Loucy (cell line): ENCODE data around the gene NPW.
"Not testable (repeated sequence)": the region's sequence is repeated elsewhere in the genome, so short reads cannot be mapped to it uniquely, and the experiment has no call there.

ENCODE experiments used
- H2AFZ ChIP-seq: fragments of 200-600 bp; sonication (generic); 2 replicates; pipeline ENCODE4 v1.6.0; 2016; ENCODE audit warnings: antibody characterized with exemption, mild to moderate bottlenecking, low read length, moderate library complexity
- H3F3A ChIP-seq: fragments of 200-600 bp; 2 replicates; pipeline ENCODE4 v1.6.0; 2016; ENCODE audit warnings: antibody characterized with exemption, low read depth, mild to moderate bottlenecking
- H3K27me3 ChIP-seq: fragments of 200-600 bp; sonication (generic); 2 replicates; pipeline ENCODE4 v1.6.1; 2014; ENCODE audit warnings: low read length, mild to moderate bottlenecking; ENCODE audit not compliant: insufficient read depth, poor library complexity, severe bottlenecking
- H3K36me3 ChIP-seq: fragments of 200-600 bp; sonication (generic); 2 replicates; pipeline ENCODE4 v1.6.1; 2016; ENCODE audit warnings: low read length; ENCODE audit not compliant: insufficient read depth
- H3K4me1 ChIP-seq: fragments of 200-600 bp; sonication (generic); 2 replicates; pipeline ENCODE4 v1.5.1; 2014; ENCODE audit warnings: low read length, mild to moderate bottlenecking; ENCODE audit not compliant: insufficient read depth, poor library complexity, severe bottlenecking
- H3K4me2 ChIP-seq: fragments of 200-600 bp; sonication (generic); 2 replicates; pipeline ENCODE4 v1.6.0; 2014; ENCODE audit warnings: antibody characterized with exemption, low read length, low read depth, mild to moderate bottlenecking; ENCODE audit not compliant: poor library complexity, severe bottlenecking
- H3K4me3 ChIP-seq: fragments of 200-600 bp; sonication (generic); 2 replicates; pipeline ENCODE4 v1.5.1; 2014; ENCODE audit warnings: low read length, mild to moderate bottlenecking, mixed read lengths; ENCODE audit not compliant: poor library complexity, severe bottlenecking
- H3K79me2 ChIP-seq: fragments of 200-600 bp; sonication (generic); 2 replicates; pipeline ENCODE4 v1.6.1; 2014; ENCODE audit warnings: low read length; ENCODE audit not compliant: insufficient read depth
- H3K9ac ChIP-seq: fragments of 200-600 bp; sonication (generic); 2 replicates; pipeline ENCODE4 v1.6.0; 2014; ENCODE audit warnings: mild to moderate bottlenecking, low read depth, low read length, moderate library complexity; ENCODE audit not compliant: poor library complexity, severe bottlenecking
- H3K9me2 ChIP-seq: fragments of 200-600 bp; sonication (generic); replicated peaks from 2 replicates; pipeline ENCODE4 v1.6.1; 2016; ENCODE audit warnings: low read depth, low read length, mixed read lengths
- H3K9me3 ChIP-seq: fragments of 200-600 bp; sonication (generic); 2 replicates; pipeline ENCODE4 v1.6.1; 2014; ENCODE audit warnings: mild to moderate bottlenecking, antibody characterized with exemption, low read length, low read depth; ENCODE audit not compliant: insufficient read depth
- H4K20me1 ChIP-seq: fragments of 200-600 bp; sonication (generic); 2 replicates; pipeline ENCODE4 v1.6.0; 2014; ENCODE audit warnings: antibody characterized with exemption, low read length, mild to moderate bottlenecking; ENCODE audit not compliant: insufficient read depth, poor library complexity, severe bottlenecking
- EZH2phosphoT487 ChIP-seq: fragments of 200-600 bp; IDR thresholded peaks from 2 replicates; pipeline ENCODE4 v1.6.1; 2018; ENCODE audit warnings: antibody characterized with exemption, mild to moderate bottlenecking, moderate library complexity, borderline replicate concordance
- TF ChIP-seq, protein P1 (sequence below): fragments of 200-600 bp; sonication (generic); conservative IDR thresholded peaks from 2 replicates; pipeline ENCODE4 v1.5.1; 2014; ENCODE audit warnings: mild to moderate bottlenecking, antibody characterized with exemption, low read length

The NPW gene

DNA sequence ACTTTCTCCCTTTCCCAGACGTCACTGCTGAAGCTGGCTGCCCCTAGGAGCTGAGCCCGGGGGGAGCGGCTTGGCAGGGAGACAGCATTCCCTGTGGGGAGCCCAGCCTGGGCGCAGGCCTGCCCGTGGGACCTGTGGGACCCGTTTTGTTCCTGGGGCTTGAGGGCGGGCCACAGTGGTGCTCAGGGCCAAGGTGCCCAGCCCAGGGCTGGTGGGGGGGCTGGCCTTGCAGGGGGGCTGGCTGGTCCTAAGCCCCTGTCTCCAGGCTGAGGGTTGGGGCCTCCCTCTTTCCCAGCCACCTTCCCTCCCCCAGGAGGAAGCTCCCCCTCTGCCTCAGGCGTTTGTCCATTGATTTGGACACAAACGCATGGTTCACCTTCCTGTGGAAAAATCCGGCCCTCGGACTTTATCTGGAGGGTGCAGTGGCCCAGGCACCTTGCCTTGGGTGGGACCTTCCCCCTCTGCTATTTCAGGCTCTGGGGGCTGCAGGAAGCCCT is 11.5 kb downstream of the NPW start:
- Histone ChIP-seq H2AFZ (no peak overlapping the region), H3F3A (no peaks in the 10 kb centered on the region), H3K79me2 (no peaks in the 10 kb centered on the region), H3K9me2 (no peaks in the 10 kb centered on the region), H3K4me1 (no peaks in the 10 kb centered on the region), H3K4me2 (no peak overlapping the region), H3K36me3 (no peaks in the 10 kb centered on the region), H3K4me3 (no peak overlapping the region), H3K9ac (no peak overlapping the region), H3K9me3 (no peaks in the 10 kb centered on the region), H3K27me3 (peaks cover 4% of the 10 kb centered on the region), H4K20me1 (no peaks in the 10 kb centered on the region)
- TF ChIP-seq EZH2phosphoT487: no peak

GRCh38 chr16:2032285-2033056 is 12.9 kb downstream of the NPW start:
- Histone ChIP-seq H3K4me1 (no peaks in the 10 kb centered on the region), H3K79me2 (no peaks in the 10 kb centered on the region), H3K9me2 (no peaks in the 10 kb centered on the region), H3F3A (no peaks in the 10 kb centered on the region), H4K20me1 (no peaks in the 10 kb centered on the region), H3K4me3 (no peak overlapping the region), H3K9ac (no peak overlapping the region), H2AFZ (no peak overlapping the region), H3K27me3 (no peaks in the 10 kb centered on the region), H3K36me3 (no peaks in the 10 kb centered on the region), H3K4me2 (no peak overlapping the region), H3K9me3 (no peaks in the 10 kb centered on the region)
- TF ChIP-seq, protein P1, sequence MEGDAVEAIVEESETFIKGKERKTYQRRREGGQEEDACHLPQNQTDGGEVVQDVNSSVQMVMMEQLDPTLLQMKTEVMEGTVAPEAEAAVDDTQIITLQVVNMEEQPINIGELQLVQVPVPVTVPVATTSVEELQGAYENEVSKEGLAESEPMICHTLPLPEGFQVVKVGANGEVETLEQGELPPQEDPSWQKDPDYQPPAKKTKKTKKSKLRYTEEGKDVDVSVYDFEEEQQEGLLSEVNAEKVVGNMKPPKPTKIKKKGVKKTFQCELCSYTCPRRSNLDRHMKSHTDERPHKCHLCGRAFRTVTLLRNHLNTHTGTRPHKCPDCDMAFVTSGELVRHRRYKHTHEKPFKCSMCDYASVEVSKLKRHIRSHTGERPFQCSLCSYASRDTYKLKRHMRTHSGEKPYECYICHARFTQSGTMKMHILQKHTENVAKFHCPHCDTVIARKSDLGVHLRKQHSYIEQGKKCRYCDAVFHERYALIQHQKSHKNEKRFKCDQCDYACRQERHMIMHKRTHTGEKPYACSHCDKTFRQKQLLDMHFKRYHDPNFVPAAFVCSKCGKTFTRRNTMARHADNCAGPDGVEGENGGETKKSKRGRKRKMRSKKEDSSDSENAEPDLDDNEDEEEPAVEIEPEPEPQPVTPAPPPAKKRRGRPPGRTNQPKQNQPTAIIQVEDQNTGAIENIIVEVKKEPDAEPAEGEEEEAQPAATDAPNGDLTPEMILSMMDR: no peak
- no peak for TF ChIP-seq EZH2phosphoT487

- H4K20me1 ChIP-seq: no peaks in the 10 kb centered on the region
- no peak overlapping the region for H3K4me3 ChIP-seq
- no peak overlapping the region for H2AFZ ChIP-seq
- H3K4me2 ChIP-seq: no peak overlapping the region
- H3K36me3 ChIP-seq: no peaks in the 10 kb centered on the region
- no peak for TF ChIP-seq EZH2phosphoT487
- TF ChIP-seq, protein P1: no peak
- no peaks in the 10 kb centered on the region for H3K9me2 ChIP-seq
- H3K27me3 ChIP-seq: no peaks in the 10 kb centered on the region
- no peaks in the 10 kb centered on the region for H3F3A ChIP-seq
- H3K79me2 ChIP-seq: no peaks in the 10 kb centered on the region
- no peaks in the 10 kb centered on the region for H3K9me3 ChIP-seq
- no peak overlapping the region for H3K9ac ChIP-seq
- no peaks in the 10 kb centered on the region for H3K4me1 ChIP-seq
Measured at GRCh38 chr16:2033057-2033908, 13.7 kb downstream of the NPW start.

- H3K4me2 ChIP-seq: not testable (repeated sequence)
Measured at GRCh38 chr16:2033909-2034695, 14.5 kb downstream of the NPW start.

More at GRCh38 chr16:2033909-2034695, 14.5 kb downstream of the NPW start:
- not testable (repeated sequence) for H2AFZ ChIP-seq, H3K4me1 ChIP-seq, H3K36me3 ChIP-seq, H3K4me3 ChIP-seq, H3F3A ChIP-seq, H3K9me3 ChIP-seq, H3K27me3 ChIP-seq, H3K79me2 ChIP-seq, H4K20me1 ChIP-seq, H3K9ac ChIP-seq, H3K9me2 ChIP-seq
